ENCODE results near the gene RHPN2.

- TF ChIP-seq, protein P1, sequence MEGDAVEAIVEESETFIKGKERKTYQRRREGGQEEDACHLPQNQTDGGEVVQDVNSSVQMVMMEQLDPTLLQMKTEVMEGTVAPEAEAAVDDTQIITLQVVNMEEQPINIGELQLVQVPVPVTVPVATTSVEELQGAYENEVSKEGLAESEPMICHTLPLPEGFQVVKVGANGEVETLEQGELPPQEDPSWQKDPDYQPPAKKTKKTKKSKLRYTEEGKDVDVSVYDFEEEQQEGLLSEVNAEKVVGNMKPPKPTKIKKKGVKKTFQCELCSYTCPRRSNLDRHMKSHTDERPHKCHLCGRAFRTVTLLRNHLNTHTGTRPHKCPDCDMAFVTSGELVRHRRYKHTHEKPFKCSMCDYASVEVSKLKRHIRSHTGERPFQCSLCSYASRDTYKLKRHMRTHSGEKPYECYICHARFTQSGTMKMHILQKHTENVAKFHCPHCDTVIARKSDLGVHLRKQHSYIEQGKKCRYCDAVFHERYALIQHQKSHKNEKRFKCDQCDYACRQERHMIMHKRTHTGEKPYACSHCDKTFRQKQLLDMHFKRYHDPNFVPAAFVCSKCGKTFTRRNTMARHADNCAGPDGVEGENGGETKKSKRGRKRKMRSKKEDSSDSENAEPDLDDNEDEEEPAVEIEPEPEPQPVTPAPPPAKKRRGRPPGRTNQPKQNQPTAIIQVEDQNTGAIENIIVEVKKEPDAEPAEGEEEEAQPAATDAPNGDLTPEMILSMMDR (IDR thresholded peaks at IDR 0.05) = no peak
- TF ChIP-seq POLR2A (IDR thresholded peaks at IDR 0.05) (no peak), POLR2AphosphoS5 (IDR thresholded peaks at IDR 0.05) (no peak)
These were observed 45.6 kb upstream of the RHPN2 start for GRCh38 chr19:33110137-33110910.

All from breast epithelium (tissue), 3 donors.